SK-MEL-5 (cell line): ENCODE results near the gene DXO. TPM values are rescaled to one million over a fixed set of nuclear protein-coding genes. Genes with fewer than 3 reads are reported as not detected.

Experiments
- small RNA-seq, 2 experiments: library from RNA; depleted of rRNA; stranded (forward); fragments of <200 nt; gene quantifications; one replicate each; pipeline ENCODE3, GENCODE V24; 2014
- total RNA-seq: library from RNA; depleted of rRNA; stranded (reverse); fragments of >200 nt; shearing (Covaris generic); gene quantifications from 2 replicates; pipeline ENCODE4 v1.2.3, GENCODE V29; 2014; rRNA removed

DXO gene
- total RNA-seq, 1 experiment from 2014 or later: 5.2 TPM

Small RNA genes within 50 kb of the gene (small RNA-seq; reads per million reads assigned to genes)
- 0 reads per million in 2 experiments for gene AL645922.1

Other genes with a start within 250 kb of the DXO start
- not detected in 2 replicates for gene MPIG6B, start 248.8 kb downstream of the DXO start, total RNA-seq
- 4.6 and 4.7 TPM in 2 replicates for gene DDAH2, start 242.8 kb downstream of the DXO start, total RNA-seq
- 466 and 467 TPM in 2 replicates for gene CLIC1, start 235.6 kb downstream of the DXO start, total RNA-seq
- 16.1 and 17.5 TPM in 2 replicates for gene MSH5, start 232.1 kb downstream of the DXO start, total RNA-seq
- 1.1 and 1.7 TPM in 2 replicates for gene SAPCD1, start 209.5 kb downstream of the DXO start, total RNA-seq
- gene VWA7, start 194.8 kb downstream of the DXO start, total RNA-seq: not detected in 2 replicates
- 38.9 and 53.0 TPM in 2 replicates for gene VARS1, start 176.4 kb downstream of the DXO start, total RNA-seq
- gene LSM2, start 165.2 kb downstream of the DXO start, total RNA-seq: 45.6 and 47.0 TPM in 2 replicates
- gene HSPA1L, start 156.9 kb downstream of the DXO start, total RNA-seq: 0.29 TPM in 2 replicates
- 7.1 and 8.2 TPM in 2 replicates for gene HSPA1A, start 156.6 kb downstream of the DXO start, total RNA-seq
- 104 TPM in 2 replicates for gene HSPA1B, start 144.4 kb downstream of the DXO start, total RNA-seq
- gene NEU1, start 109.3 kb downstream of the DXO start, total RNA-seq: 213 and 215 TPM in 2 replicates
- gene SLC44A4, start 93.1 kb downstream of the DXO start, total RNA-seq: not detected in 2 replicates
- 39.4 and 47.7 TPM in 2 replicates for gene EHMT2, start 74.4 kb downstream of the DXO start, total RNA-seq
- 1.3 and 2.2 TPM in 2 replicates for gene ZBTB12, start 70.1 kb downstream of the DXO start, total RNA-seq
- 9.4 and 10.1 TPM in 2 replicates for gene C2, start 44.4 kb downstream of the DXO start, total RNA-seq
- not detected in 2 replicates for gene CFB, start 26.0 kb downstream of the DXO start, total RNA-seq
- gene NELFE, start 13.2 kb downstream of the DXO start, total RNA-seq: 81.9 and 91.0 TPM in 2 replicates
- gene SKIC2, start 13.0 kb downstream of the DXO start, total RNA-seq: 21.4 and 28.3 TPM in 2 replicates
- 1.6 and 2.2 TPM in 2 replicates for gene C4A, start 9.9 kb upstream of the DXO start, total RNA-seq
- 0.45 and 2.2 TPM in 2 replicates for gene C4B, start 42.7 kb upstream of the DXO start, total RNA-seq
- gene CYP21A2, start 66.3 kb upstream of the DXO start, total RNA-seq: not detected in 2 replicates
- gene TNXB, start 137.2 kb upstream of the DXO start, total RNA-seq: 0.37 TPM in 1 of 2 replicates, not detected in the other
- gene ATF6B, start 156.1 kb upstream of the DXO start, total RNA-seq: 15.1 and 15.3 TPM in 2 replicates
- gene FKBPL, start 158.2 kb upstream of the DXO start, total RNA-seq: 8.1 and 8.7 TPM in 2 replicates
- 0.16 and 0.21 TPM in 2 replicates for gene PRRT1, start 179.8 kb upstream of the DXO start, total RNA-seq
- gene PPT2, start 182.0 kb upstream of the DXO start, total RNA-seq: 73.5 and 109 TPM in 2 replicates
- gene EGFL8, start 192.5 kb upstream of the DXO start, total RNA-seq: 11.4 and 15.0 TPM in 2 replicates
- 77.8 and 85.2 TPM in 2 replicates for gene AGPAT1, start 203.9 kb upstream of the DXO start, total RNA-seq
- 23.9 and 29.5 TPM in 2 replicates for gene RNF5, start 206.3 kb upstream of the DXO start, total RNA-seq
- 0.35 and 0.85 TPM in 2 replicates for gene AGER, start 212.1 kb upstream of the DXO start, total RNA-seq
- gene PBX2, start 218.1 kb upstream of the DXO start, total RNA-seq: 16.7 and 17.7 TPM in 2 replicates
- gene GPSM3, start 220.5 kb upstream of the DXO start, total RNA-seq: 3.3 and 5.4 TPM in 2 replicates